Kidney epithelial cell (primary cell): ENCODE data around the gene FGD2. TPM values are rescaled to one million over a fixed set of nuclear protein-coding genes. Genes with fewer than 3 reads are reported as not detected.

Source experiments
- DNase-seq: peaks from one replicate; pipeline ENCODE4 v3.0.0-alpha.2; 2010; ENCODE audit warnings: low read depth
- H3K27me3 ChIP-seq: 2 replicates; pipeline ENCODE4 v1.6.0; 2011; ENCODE audit warnings: low read length; ENCODE audit not compliant: control insufficient read depth, insufficient read depth
- H3K36me3 ChIP-seq: 2 replicates; pipeline ENCODE4 v1.5.1; 2011; ENCODE audit warnings: low read length; ENCODE audit not compliant: control insufficient read depth, insufficient read depth
- H3K4me3 ChIP-seq: 2 replicates; pipeline ENCODE4 v1.5.1; 2011; ENCODE audit warnings: low read depth, mild to moderate bottlenecking, control low read depth, low read length
- CTCF ChIP-seq: IDR thresholded peaks from 2 replicates; pipeline ENCODE4 v1.5.1; 2011; ENCODE audit warnings: mild to moderate bottlenecking, moderate library complexity, low read length, control low read depth, inconsistent platforms; ENCODE audit not compliant: insufficient read depth, poor library complexity, severe bottlenecking
- total RNA-seq: library from RNA; depleted of rRNA; stranded (reverse); fragments of >200 nt; gene quantifications from 2 replicates; pipeline ENCODE4 v1.2.3, GENCODE V29; 2015

FGD2 gene
- total RNA-seq, 1 donor from 2014 or later: 0.04 TPM

GRCh38 chr6:37022135-37022863 is 16.8 kb downstream of the FGD2 start:
- no peak for TF ChIP-seq CTCF
- DNase-seq: no peak
- Histone ChIP-seq H3K4me3 (no peak overlapping the region), H3K36me3 (no peaks in the 10 kb centered on the region), H3K27me3 (no peaks in the 10 kb centered on the region)

DNA sequence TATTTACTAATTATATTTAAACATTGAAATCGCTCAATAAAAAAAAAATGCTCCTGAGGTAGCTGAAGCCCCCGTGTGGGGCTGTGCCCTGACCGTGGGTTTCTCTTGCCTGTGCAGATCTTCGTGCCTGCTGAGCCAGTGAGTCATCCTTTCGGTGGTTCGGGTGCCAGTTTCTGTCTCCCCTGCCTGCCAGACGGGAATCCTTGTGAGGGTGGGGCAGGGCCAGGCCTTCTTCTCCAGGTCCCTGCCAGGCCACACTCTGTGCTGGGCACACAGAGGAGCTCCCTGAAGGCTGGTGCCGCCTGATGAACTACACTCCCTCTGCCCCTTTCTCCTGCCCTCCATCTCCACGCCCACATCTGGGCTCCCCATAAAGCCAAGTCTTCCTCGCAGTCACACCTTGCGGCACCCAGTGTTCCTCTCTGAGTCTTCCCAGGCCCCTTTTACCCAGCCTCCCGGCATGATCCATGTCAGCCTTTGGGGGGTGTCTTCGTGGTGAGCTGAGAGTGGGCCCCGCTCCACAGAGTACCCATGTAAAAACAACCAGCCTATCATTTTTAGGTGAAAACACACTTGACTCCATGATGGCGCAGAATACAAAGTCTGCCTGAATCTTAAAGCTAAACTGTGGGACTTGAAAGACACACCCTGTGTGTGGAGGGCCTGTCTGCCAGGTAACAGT is 19.3 kb downstream of the FGD2 start:
- Histone ChIP-seq H3K4me3 (no peak overlapping the region), H3K36me3 (no peaks in the 10 kb centered on the region), H3K27me3 (no peaks in the 10 kb centered on the region)
- no peak for TF ChIP-seq CTCF
- DNase-seq: no peak

- Histone ChIP-seq H3K27me3 (no peaks in the 10 kb centered on the region), H3K36me3 (no peaks in the 10 kb centered on the region), H3K4me3 (no peak overlapping the region)
- no peak for DNase-seq
- TF ChIP-seq CTCF: no peak
Measured at GRCh38 chr6:37025621-37026466, 20.4 kb downstream of the FGD2 start.

DNA sequence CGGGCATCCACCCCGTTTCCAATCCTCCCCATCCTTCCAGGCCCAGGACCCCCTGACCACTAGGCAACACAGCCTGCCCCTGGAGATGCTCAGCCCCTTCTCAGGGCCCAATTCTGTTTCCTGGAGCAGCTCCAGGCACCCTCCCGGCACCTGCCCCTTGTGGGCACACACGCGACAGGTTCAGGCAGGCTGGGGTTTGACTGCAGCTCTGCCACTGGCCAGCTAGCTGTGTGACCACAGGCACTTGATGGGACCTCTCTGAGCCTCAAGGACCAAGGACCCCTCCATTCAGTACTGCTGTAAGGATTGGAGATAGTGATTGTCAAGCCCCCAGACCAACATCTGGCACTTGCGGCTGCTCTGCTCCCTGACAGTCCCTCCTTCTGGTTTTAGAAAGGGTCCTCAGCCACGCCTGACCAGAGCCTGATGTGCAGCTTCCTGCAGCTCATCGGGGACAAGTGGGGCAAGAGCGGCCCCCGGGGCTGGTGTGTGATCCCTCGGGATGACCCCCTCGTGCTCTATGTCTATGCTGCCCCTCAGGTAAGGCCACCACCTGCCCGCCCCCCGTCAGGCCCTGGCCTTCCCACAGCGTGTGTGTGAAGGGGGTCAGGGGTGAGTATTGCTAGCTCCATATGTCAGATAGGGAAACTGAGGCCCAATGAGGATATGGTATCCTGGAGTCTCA is 21.7 kb downstream of the FGD2 start:
- TF ChIP-seq CTCF: no peak
- Histone ChIP-seq H3K36me3 (no peaks in the 10 kb centered on the region), H3K27me3 (no peaks in the 10 kb centered on the region), H3K4me3 (no peak overlapping the region)
- DNase-seq: no peak

GRCh38 chr6:37027811-37028469 is 22.5 kb downstream of the FGD2 start:
- no peaks in the 10 kb centered on the region for H3K27me3 ChIP-seq
- no peak for DNase-seq
- no peak for TF ChIP-seq CTCF
- H3K4me3 ChIP-seq: no peak overlapping the region
- H3K36me3 ChIP-seq: no peaks in the 10 kb centered on the region
